AG04449 (cell line): ENCODE results near the gene BRSK1.

ENCODE experiments used
- CTCF ChIA-PET: fragments of 350-600 bp; formaldehyde crosslinking; extraction: SDS; loops from one replicate; lab custom pipeline; 2021; ENCODE audit warnings: antibody characterized with exemption; lab: Yijun Ruan, JAX
- POLR2A ChIA-PET: fragments of 400-600, 350-600 bp; formaldehyde crosslinking; extraction: SDS; loops from one replicate; lab custom pipeline; 2020; ENCODE audit warnings: antibody characterized with exemption, inconsistent platforms; lab: Yijun Ruan, JAX
- DNase-seq: peaks from one replicate; pipeline ENCODE4 v3.0.0-alpha.2; 2010; ENCODE audit warnings: low read depth, low spot score
- H3K4me3 ChIP-seq: 2 replicates; pipeline ENCODE4 v1.5.1; 2011; ENCODE audit warnings: low read depth, mild to moderate bottlenecking, control low read depth, low read length
- TF ChIP-seq, protein P1 (sequence below): IDR thresholded peaks from one replicate; pipeline ENCODE4 v1.5.1; 2011; ENCODE audit warnings: mild to moderate bottlenecking, moderate library complexity, low read length, control low read depth, inconsistent platforms; ENCODE audit not compliant: insufficient read depth; ENCODE audit errors: missing control alignments

BRSK1 gene

DNA sequence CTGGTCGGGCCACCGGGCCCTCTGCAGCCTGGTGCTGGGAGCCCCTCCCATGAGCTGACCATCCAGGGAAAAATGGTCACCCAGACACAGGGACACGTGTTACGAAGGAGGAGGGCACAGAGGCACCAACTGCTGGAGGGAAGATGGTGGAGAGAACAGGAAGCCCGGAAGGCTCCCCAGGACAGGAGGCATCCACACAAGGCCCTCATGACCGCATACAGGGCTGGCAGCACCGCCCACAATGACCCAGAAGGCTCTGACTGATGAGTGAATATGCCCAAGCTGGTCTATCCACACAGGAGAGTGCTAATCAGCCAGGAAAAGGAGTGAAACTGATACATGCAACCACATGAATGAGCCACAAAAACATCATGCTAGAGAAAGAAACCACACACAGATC lies 41.3 kb upstream of the BRSK1 start:
- H3K4me3 ChIP-seq: no peak overlapping the region
- DNase-seq: no peak
- TF ChIP-seq, protein P1, sequence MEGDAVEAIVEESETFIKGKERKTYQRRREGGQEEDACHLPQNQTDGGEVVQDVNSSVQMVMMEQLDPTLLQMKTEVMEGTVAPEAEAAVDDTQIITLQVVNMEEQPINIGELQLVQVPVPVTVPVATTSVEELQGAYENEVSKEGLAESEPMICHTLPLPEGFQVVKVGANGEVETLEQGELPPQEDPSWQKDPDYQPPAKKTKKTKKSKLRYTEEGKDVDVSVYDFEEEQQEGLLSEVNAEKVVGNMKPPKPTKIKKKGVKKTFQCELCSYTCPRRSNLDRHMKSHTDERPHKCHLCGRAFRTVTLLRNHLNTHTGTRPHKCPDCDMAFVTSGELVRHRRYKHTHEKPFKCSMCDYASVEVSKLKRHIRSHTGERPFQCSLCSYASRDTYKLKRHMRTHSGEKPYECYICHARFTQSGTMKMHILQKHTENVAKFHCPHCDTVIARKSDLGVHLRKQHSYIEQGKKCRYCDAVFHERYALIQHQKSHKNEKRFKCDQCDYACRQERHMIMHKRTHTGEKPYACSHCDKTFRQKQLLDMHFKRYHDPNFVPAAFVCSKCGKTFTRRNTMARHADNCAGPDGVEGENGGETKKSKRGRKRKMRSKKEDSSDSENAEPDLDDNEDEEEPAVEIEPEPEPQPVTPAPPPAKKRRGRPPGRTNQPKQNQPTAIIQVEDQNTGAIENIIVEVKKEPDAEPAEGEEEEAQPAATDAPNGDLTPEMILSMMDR: no peak
- ChIA-PET CTCF (interaction anchor here (1.2 kb wide), 1 partner anchor 60 kb away, joined by 3 read pairs; no protein-coding TSS in a partner anchor), POLR2A (no interaction called here)

DNA sequence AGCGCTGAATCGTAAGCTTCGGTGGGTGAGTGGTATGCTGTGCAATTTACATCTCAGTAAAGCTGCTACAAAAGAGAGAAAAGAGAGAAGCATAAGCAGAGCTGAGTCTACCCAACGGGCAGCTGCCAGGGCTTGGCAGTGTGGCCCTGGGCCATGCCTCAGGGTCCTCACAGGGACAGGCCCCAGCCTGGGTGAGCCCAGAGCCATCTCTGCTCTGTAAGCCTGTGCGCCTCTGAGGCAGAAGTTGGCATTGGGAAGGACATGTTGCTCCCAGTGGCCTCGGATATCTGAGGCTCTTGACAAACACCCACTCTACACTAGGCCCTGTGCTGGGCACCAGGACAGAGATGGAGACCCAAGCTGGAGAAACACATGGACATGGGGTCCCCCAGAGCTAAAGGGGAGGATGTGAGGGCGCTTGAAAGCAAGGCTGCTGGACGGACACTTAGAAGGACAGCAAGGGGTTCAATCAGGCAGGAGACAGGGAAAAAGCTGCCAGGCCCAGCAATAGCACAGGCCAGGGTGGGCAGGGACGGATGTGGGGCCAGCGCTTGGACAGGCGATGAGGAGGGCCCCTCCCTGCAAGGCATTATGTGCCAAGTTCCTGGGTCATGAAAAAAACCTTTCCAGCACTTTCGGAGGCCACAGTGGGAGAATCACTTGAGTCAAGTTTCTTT lies 39.7 kb upstream of the BRSK1 start:
- CTCF ChIA-PET: interaction anchor here (1.0 to 1.2 kb wide), 3 partner anchors 12 to 174 kb away, joined by 3 to 4 read pairs (median 3); no protein-coding TSS in a partner anchor
- POLR2A ChIA-PET: no interaction called here
- DNase-seq: no peak
- H3K4me3 ChIP-seq: no peak overlapping the region
- TF ChIP-seq, protein P1: no peak

DNA sequence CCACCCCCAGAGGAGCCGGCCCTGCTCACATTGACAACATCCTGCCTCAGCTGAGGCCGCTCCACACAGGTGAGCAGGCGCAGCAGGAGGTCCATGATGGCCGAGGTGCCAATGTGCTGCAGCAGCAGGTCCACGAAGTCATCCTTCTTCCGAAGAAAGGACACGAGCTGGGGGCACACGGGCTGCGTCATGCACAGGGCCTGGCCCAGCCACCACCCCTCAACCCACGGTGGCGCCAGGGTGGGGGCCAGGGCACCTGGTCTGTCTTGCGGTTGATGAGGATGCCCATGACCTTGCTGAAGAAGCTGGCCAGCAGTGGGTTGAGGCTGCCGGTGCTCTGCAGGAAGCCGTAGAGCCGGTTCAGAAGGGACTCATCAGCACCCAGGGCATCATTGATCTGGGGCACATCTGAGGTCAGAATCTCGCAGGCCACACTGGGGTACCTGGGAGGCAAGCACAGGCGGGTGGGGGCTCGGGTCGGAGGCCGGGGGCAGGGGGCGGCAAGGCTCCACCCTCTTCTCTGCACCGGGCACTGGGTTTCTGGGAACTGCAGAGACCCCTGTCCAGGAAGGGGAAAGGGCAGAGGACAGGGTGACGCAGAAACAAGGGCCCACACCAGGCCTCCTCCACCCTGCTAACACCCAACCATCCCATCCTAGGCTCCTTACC lies 38.4 kb upstream of the BRSK1 start:
- DNase-seq: no peak
- H3K4me3 ChIP-seq: no peak overlapping the region
- POLR2A ChIA-PET: no interaction called here
- TF ChIP-seq, protein P1: no peak
- CTCF ChIA-PET: interaction anchor here (0.9 to 1.3 kb wide), 2 partner anchors 9 to 56 kb away, joined by 3 read pairs; no protein-coding TSS in a partner anchor

DNA sequence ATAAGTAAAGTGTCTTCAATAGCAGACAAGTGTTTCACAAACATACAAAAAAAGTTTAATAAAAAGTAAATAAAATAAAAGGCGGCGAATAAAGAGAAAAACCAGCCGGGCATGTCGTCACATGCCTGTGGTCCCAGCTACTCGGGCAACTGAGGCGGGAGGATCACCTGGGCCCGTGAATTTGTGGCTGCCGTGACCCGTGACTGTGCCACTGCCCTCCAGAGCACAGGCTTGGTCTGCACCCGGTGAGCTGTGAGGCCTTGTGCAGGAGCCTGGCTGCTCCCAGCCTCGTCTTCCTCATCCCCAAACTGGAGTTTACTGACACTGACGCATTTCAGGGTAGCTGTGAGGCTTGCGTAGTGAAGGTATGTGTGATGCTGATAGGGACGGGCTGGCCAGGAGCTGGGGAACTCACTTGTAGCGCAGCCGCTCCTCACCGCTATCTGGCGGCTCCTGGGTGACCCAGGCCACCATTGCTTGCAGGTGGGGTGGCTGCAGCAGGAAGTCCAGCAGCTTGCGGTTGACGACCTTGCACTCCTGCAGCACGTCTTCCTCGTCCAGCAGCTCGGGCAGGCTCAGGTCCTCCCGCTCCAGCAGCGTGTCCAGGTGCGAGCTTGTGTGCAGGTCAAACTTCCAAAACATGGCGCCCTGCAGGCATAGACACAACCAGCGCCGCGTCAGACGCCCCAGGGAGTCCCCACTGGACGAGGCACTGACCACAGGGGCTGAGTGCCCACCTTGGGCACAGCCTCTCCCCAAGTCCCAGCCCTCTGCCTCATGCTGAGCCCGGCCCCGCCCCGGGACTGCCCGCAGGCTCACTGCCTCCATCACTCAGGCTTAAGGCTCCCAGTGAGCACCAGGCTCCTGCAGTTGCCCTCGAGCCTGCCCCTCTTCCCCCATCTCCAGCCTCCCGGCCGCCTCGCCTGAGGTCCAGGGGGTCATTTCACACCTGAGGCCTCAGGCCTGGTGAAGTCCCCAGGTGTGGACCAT lies 37.0 kb upstream of the BRSK1 start:
- ChIA-PET CTCF (interaction anchor here (0.7 to 1.3 kb wide), 3 partner anchors 8 to 55 kb away, joined by 3 read pairs; no protein-coding TSS in a partner anchor), POLR2A (interaction anchor here (0.5 kb wide), 1 partner anchor 423 kb away, joined by 3 read pairs; no protein-coding TSS in a partner anchor)
- TF ChIP-seq, protein P1: no peak
- no peak overlapping the region for H3K4me3 ChIP-seq
- no peak for DNase-seq

DNA sequence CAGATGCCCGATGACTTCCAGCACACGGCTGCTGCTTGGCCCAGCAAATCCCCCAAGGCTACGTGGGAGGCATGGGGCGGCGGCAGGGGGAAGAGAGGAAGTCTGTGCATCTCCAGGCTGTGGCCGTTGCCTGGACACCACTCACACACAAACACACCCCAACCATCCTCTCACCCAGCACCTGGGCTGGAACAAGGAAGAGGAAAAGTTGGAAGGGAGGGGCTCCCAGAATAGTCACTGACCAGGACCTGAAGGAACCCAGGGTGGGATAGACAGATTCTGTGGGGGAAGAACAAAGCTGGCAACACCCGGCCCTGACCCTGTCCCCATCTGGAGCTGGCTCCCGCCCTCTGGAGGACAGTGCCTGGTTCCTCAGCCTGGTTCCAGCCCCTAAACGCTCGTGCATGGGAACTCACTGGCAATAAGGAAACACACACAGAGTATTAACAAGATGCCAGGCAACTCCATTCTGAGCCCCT lies 36.1 kb upstream of the BRSK1 start:
- TF ChIP-seq, protein P1: no peak

More for the DNA sequence above, 36.1 kb upstream of the BRSK1 start:
- ChIA-PET POLR2A (interaction anchor here (1.0 kb wide), 1 partner anchor 9 kb away, joined by 3 read pairs; no protein-coding TSS in a partner anchor), CTCF (no interaction called here)
- no peak for DNase-seq
- H3K4me3 ChIP-seq: no peak overlapping the region
